IMR-90 (cell line): ENCODE results near the gene ZNRF3. TPM values are rescaled to one million over a fixed set of nuclear protein-coding genes. Genes with fewer than 3 reads are reported as not detected.

ENCODE experiments used
- ATAC-seq: fragments of 200-7000 bp; cut with Tn5 transposase; 2 replicates; pipeline ENCODE4 v1.9.1; 2020; ENCODE audit warnings: low read depth, mild to moderate bottlenecking, moderate library complexity
- BruUV-seq: library from RNA; stranded (reverse); fragments of 400-500 nt; replicated peaks from 2 replicates; lab custom pipeline; 2021; lab: Mats Ljungman, UMichigan
- CTCF ChIA-PET: fragments of 300-600 bp; formaldehyde crosslinking; extraction: SDS; loops from one replicate; lab custom pipeline; 2021; ENCODE audit warnings: antibody characterized with exemption; lab: Yijun Ruan, JAX
- POLR2A ChIA-PET: fragments of 300-600 bp; sonication (Branson Sonifier 250); formaldehyde crosslinking; loops from one replicate; lab custom pipeline; 2022; ENCODE audit warnings: antibody characterized with exemption; ENCODE audit not compliant: unreplicated experiment; lab: Charles Lee
- DNase-seq: peaks from one replicate; pipeline ENCODE4 v3.0.0; 2013
- H2AFZ ChIP-seq: replicated peaks from 2 replicates; pipeline ENCODE3; 2013; ENCODE audit warnings: low read length, mild to moderate bottlenecking; ENCODE audit not compliant: poor library complexity
- H2AK5ac ChIP-seq: 2 replicates; pipeline ENCODE4 v1.6.1; 2013; ENCODE audit warnings: low read depth, low read length, inconsistent platforms
- H2AK9ac ChIP-seq: replicated peaks from 2 replicates; pipeline ENCODE3; 2013; ENCODE audit warnings: mild to moderate bottlenecking, low read depth, low read length, moderate library complexity; ENCODE audit not compliant: poor library complexity
- H2BK120ac ChIP-seq: 2 replicates; pipeline ENCODE4 v1.6.1; 2013; ENCODE audit warnings: low read depth, low read length, inconsistent platforms
- H2BK15ac ChIP-seq: 3 replicates; pipeline ENCODE4 v1.6.1; 2013; ENCODE audit warnings: low read depth, low read length, inconsistent platforms
- H2BK20ac ChIP-seq: 2 replicates; pipeline ENCODE4 v1.6.1; 2013; ENCODE audit warnings: low read depth, mild to moderate bottlenecking, inconsistent platforms, low read length, moderate library complexity
- H2BK5ac ChIP-seq: 2 replicates; pipeline ENCODE4 v1.6.1; 2013; ENCODE audit warnings: mild to moderate bottlenecking, low read depth, low read length, inconsistent platforms; ENCODE audit not compliant: poor library complexity, severe bottlenecking
- H3K14ac ChIP-seq: replicated peaks from 2 replicates; pipeline ENCODE4 v1.6.1; 2013; ENCODE audit warnings: low read depth, low read length, inconsistent platforms
- H3K18ac ChIP-seq: 2 replicates; pipeline ENCODE4 v1.6.1; 2013; ENCODE audit warnings: low read depth, low read length, control low read depth
- H3K23ac ChIP-seq: 2 replicates; pipeline ENCODE4 v1.6.1; 2013; ENCODE audit warnings: low read depth, low read length, inconsistent platforms
- H3K27ac ChIP-seq: 2 replicates; pipeline ENCODE4 v1.5.1; 2013; ENCODE audit warnings: mild to moderate bottlenecking, control low read depth, low read length; ENCODE audit not compliant: insufficient read depth
- H3K27me3 ChIP-seq: 2 replicates; pipeline ENCODE4 v1.6.1; 2013; ENCODE audit warnings: low read length; ENCODE audit not compliant: control insufficient read depth, insufficient read depth
- H3K36me3 ChIP-seq: 2 replicates; pipeline ENCODE4 v1.6.1; 2013; ENCODE audit warnings: low read length, mixed read lengths; ENCODE audit not compliant: control insufficient read depth, insufficient read depth
- H3K4ac ChIP-seq: 2 replicates; pipeline ENCODE4 v1.6.1; 2013; ENCODE audit warnings: low read depth, low read length, inconsistent platforms
- H3K4me1 ChIP-seq: 2 replicates; pipeline ENCODE4 v1.6.1; 2013; ENCODE audit warnings: low read length, mixed read lengths; ENCODE audit not compliant: control insufficient read depth, insufficient read depth
- H3K4me2 ChIP-seq: 2 replicates; pipeline ENCODE4 v1.6.1; 2013; ENCODE audit warnings: low read depth, mild to moderate bottlenecking, control low read depth, low read length, moderate library complexity
- H3K4me3 ChIP-seq: 2 replicates; pipeline ENCODE4 v1.5.1; 2013; ENCODE audit warnings: low read depth, mild to moderate bottlenecking, control low read depth, low read length, moderate library complexity; ENCODE audit not compliant: insufficient read depth
- H3K56ac ChIP-seq: 2 replicates; pipeline ENCODE4 v1.6.1; 2013; ENCODE audit warnings: low read length, inconsistent platforms; ENCODE audit not compliant: insufficient read depth; ENCODE audit errors: extremely low read depth
- H3K79me1 ChIP-seq, 2 experiments: 2 replicates each; pipeline ENCODE4 v1.6.1; 2013; ENCODE audit warnings: low read length in 2 of 2, inconsistent platforms in 1 of 2, low read depth in 1 of 2
- H3K9ac ChIP-seq: 2 replicates; pipeline ENCODE4 v1.6.1; 2013; ENCODE audit warnings: low read depth, low read length, control low read depth
- H3K9me1 ChIP-seq: 2 replicates; pipeline ENCODE4 v1.6.1; 2013; ENCODE audit warnings: low read length, inconsistent platforms; ENCODE audit not compliant: insufficient read depth
- H3K9me3 ChIP-seq: 2 replicates; pipeline ENCODE4 v1.6.1; 2013; ENCODE audit warnings: low read length; ENCODE audit not compliant: control insufficient read depth, insufficient read depth
- H4K20me1 ChIP-seq: 2 replicates; pipeline ENCODE4 v1.6.1; 2013; ENCODE audit warnings: low read length, inconsistent platforms; ENCODE audit not compliant: insufficient read depth
- H4K5ac ChIP-seq: 2 replicates; pipeline ENCODE4 v1.6.1; 2013; ENCODE audit warnings: mild to moderate bottlenecking, low read depth, low read length, control low read depth
- H4K8ac ChIP-seq, 2 experiments: 2 replicates each; pipeline ENCODE4 v1.6.1; 2013; ENCODE audit warnings: low read depth in 2 of 2, low read length in 2 of 2, control low read depth in 1 of 2, inconsistent platforms in 1 of 2
- H4K91ac ChIP-seq: 2 replicates; pipeline ENCODE4 v1.6.1; 2013; ENCODE audit warnings: low read depth, low read length, inconsistent platforms; ENCODE audit not compliant: insufficient read depth
- BHLHE40 ChIP-seq: fragments of 150-350 bp; IDR thresholded peaks from 2 replicates; pipeline ENCODE4 v1.6.1; 2016; ENCODE audit warnings: mild to moderate bottlenecking, low read depth, low read length
- CEBPB ChIP-seq: IDR thresholded peaks from 2 replicates; pipeline ENCODE4 v1.6.1; 2012; ENCODE audit warnings: low read depth, low read length, improper control_type of control experiment
- CHD1 ChIP-seq: IDR thresholded peaks from 2 replicates; pipeline ENCODE4 v1.6.1; 2012; ENCODE audit warnings: low read depth, low read length, improper control_type of control experiment
- CTCF ChIP-seq: conservative IDR thresholded peaks from 2 replicates; pipeline ENCODE4 v1.5.1; 2012; ENCODE audit warnings: mild to moderate bottlenecking, low read depth, low read length, improper control_type of control experiment
- ELK1 ChIP-seq: fragments of 150-350 bp; IDR thresholded peaks from 2 replicates; pipeline ENCODE4 v1.6.1; 2016; ENCODE audit warnings: low read depth, mild to moderate bottlenecking, low read length, moderate library complexity, borderline replicate concordance
- FOS ChIP-seq: fragments of 150-350 bp; IDR thresholded peaks from 2 replicates; pipeline ENCODE4 v1.6.1; 2016; ENCODE audit warnings: low read depth, low read length
- MAFK ChIP-seq: IDR thresholded peaks from 2 replicates; pipeline ENCODE4 v1.6.1; 2012; ENCODE audit warnings: low read depth, low read length, improper control_type of control experiment
- MAZ ChIP-seq: IDR thresholded peaks from 2 replicates; pipeline ENCODE4 v1.6.1; 2012; ENCODE audit warnings: low read depth, mild to moderate bottlenecking, low read length, improper control_type of control experiment, moderate library complexity, borderline replicate concordance
- MXI1 ChIP-seq: IDR thresholded peaks from 2 replicates; pipeline ENCODE4 v1.6.1; 2012; ENCODE audit warnings: low read depth, mild to moderate bottlenecking, low read length, moderate library complexity, borderline replicate concordance
- NFE2L2 ChIP-seq: fragments of 150-350 bp; IDR thresholded peaks from 2 replicates; pipeline ENCODE4 v1.6.1; 2016; ENCODE audit warnings: low read depth, mild to moderate bottlenecking, low read length
- POLR2A ChIP-seq: IDR thresholded peaks from 2 replicates; pipeline ENCODE4 v1.6.1; 2012; ENCODE audit warnings: mild to moderate bottlenecking, low read depth, low read length
- RAD21 ChIP-seq: IDR thresholded peaks from 2 replicates; pipeline ENCODE4 v1.6.1; 2012; ENCODE audit warnings: low read length, improper control_type of control experiment
- RCOR1 ChIP-seq: IDR thresholded peaks from 2 replicates; pipeline ENCODE4 v1.6.1; 2012; ENCODE audit warnings: mild to moderate bottlenecking, low read length, improper control_type of control experiment; ENCODE audit not compliant: insufficient replicate concordance
- RFX5 ChIP-seq: IDR thresholded peaks from 2 replicates; pipeline ENCODE4 v1.8.0; 2012; ENCODE audit warnings: low read depth, mild to moderate bottlenecking, low read length, moderate library complexity
- SMC3 ChIP-seq: fragments of 150-350 bp; IDR thresholded peaks from 2 replicates; pipeline ENCODE4 v1.6.1; 2016; ENCODE audit warnings: low read depth, mild to moderate bottlenecking, antibody characterized with exemption, low read length, moderate library complexity
- USF2 ChIP-seq: fragments of 150-350 bp; IDR thresholded peaks from 2 replicates; pipeline ENCODE4 v1.6.1; 2017; ENCODE audit warnings: mild to moderate bottlenecking, antibody characterized with exemption, low read length, low read depth
- WGBS, 2 experiments: methylation state at CpG; one replicate each; pipeline versions ENCODE4 v1.1.5 to v1.1.7; 2013; ENCODE audit warnings: missing lambda C conversion rate in 2 of 2; ENCODE audit not compliant: insufficient read length in 1 of 2; ENCODE audit errors: extremely low coverage in 2 of 2; 5-methylcytosine and 5-hydroxymethylcytosine counted together
- dilution Hi-C: fragments of 300-500 bp; cut with HindIII; formaldehyde crosslinking; loops from one replicate; pipeline ENCODE4 v1.14.3; 2018; ENCODE audit warnings: low sequenced_read_pairs; ENCODE audit not compliant: unreplicated experiment
- in situ Hi-C: fragments of 300-500 bp; cut with MboI; formaldehyde crosslinking; loops from 3 replicates; pipeline ENCODE4 v1.14.3; 2019; ENCODE audit warnings: low sequenced_read_pairs, inconsistent platforms, mixed read lengths
- intact Hi-C: fragments of 100-400 bp; cut with micrococcal nuclease; formaldehyde crosslinking; loops from 2 replicates; pipeline ENCODE4 v1.10.0; 2022
- polyA plus RNA-seq, 3 experiments: library from polyadenylated mRNA; depleted of rRNA; stranded (reverse); fragments of >200 nt; gene quantifications; 2 replicates each; pipeline ENCODE4 v1.2.3, GENCODE V29; 2012; ENCODE audit warnings: low replicate concordance in 1 of 3
- total RNA-seq: library from RNA; depleted of rRNA; stranded (reverse); fragments of >200 nt; gene quantifications from 2 replicates; pipeline ENCODE4 v1.2.3, GENCODE V29; 2012

The ZNRF3 gene
- total and polyA plus RNA-seq, 2 of the 4 experiments (the other 2 are of a cell fraction): 1.4 to 2.4 TPM

GRCh38 chr22:28958611-28959010 lies 75.2 kb downstream of the ZNRF3 start:
- WGBS, 2 experiments: 52% methylated on average over 2 of the region's 5 CpGs; no CpG with 5 or more reads in 1 of the 2 experiments
- Histone ChIP-seq H2AK9ac (no peak overlapping the region), H2BK120ac (no peak overlapping the region), H4K20me1 (0 out of 2 replicates have a peak, but pooled peaks cover 3% of the 10 kb centered on the region), H4K91ac (no peak overlapping the region), H3K4ac (no peak overlapping the region), H3K9ac (no peak overlapping the region), H3K23ac (no peak overlapping the region), H3K9me3 (no peaks in the 10 kb centered on the region), H3K36me3 (no peaks in the 10 kb centered on the region), H3K56ac (no peak overlapping the region), H2BK20ac (no peak overlapping the region), H4K8ac (no peak overlapping the region), H3K14ac (no peak overlapping the region), H4K5ac (no peak overlapping the region), H2AFZ (no peak overlapping the region), H3K9me1 (0 out of 2 replicates have a peak, but pooled peaks cover 5% of the 10 kb centered on the region), H3K4me2 (no peak overlapping the region), H2BK15ac (no peak overlapping the region), H3K27me3 (no peaks in the 10 kb centered on the region), H3K27ac (no peak overlapping the region), H3K4me3 (no peak overlapping the region), H2AK5ac (no peak overlapping the region), H2BK5ac (no peak overlapping the region), H3K79me1 (peaks cover 0 to 19% of the 10 kb centered on the region in 2 experiments; a peak in 1 of 4 replicates), H3K18ac (no peak overlapping the region), H3K4me1 (0 out of 2 replicates have a peak, but pooled peaks cover 1% of the 10 kb centered on the region)
- POLR2A ChIA-PET: no interaction called here
- ATAC-seq (peak; percentile 71), DNase-seq (peak; percentile 52)
- intact Hi-C loops: loop anchor here (10.0 kb wide), 1 partner anchor 104 kb away; no protein-coding TSS in a partner anchor
- CTCF ChIA-PET: no interaction called here
- TF ChIP-seq USF2 (no peak), POLR2A (no peak), CEBPB (no peak), ELK1 (no peak), MAZ (no peak), RFX5 (no peak), NFE2L2 (no peak), CHD1 (no peak), SMC3 (no peak), MAFK (no peak), BHLHE40 (no peak), FOS (no peak), RCOR1 (no peak), RAD21 (no peak), MXI1 (no peak), CTCF (no peak)
- in situ Hi-C loops: no loop called here
- dilution Hi-C loops: no loop called here
- BruUV-seq: no TSS peak
